GM21360 (cell line): ENCODE measurements around the gene CISD3.

ENCODE experiments used
- ATAC-seq: cut with Tn5 transposase; IDR thresholded peaks from one replicate; pipeline ENCODE4 v1.9.1; 2021; ENCODE audit warnings: mild to moderate bottlenecking, moderate library complexity; ENCODE audit not compliant: unreplicated experiment

CISD3 gene

GRCh38 chr17:38727736-38728135 is 2.4 kb upstream of the CISD3 start:
- ATAC-seq = no peak

- ATAC-seq = no peak
Observed at GRCh38 chr17:38728290-38728831, 1.8 kb upstream of the CISD3 start.

- no peak for ATAC-seq
Observed at GRCh38 chr17:38729368-38729885, 714 bp upstream of the CISD3 start.

DNA sequence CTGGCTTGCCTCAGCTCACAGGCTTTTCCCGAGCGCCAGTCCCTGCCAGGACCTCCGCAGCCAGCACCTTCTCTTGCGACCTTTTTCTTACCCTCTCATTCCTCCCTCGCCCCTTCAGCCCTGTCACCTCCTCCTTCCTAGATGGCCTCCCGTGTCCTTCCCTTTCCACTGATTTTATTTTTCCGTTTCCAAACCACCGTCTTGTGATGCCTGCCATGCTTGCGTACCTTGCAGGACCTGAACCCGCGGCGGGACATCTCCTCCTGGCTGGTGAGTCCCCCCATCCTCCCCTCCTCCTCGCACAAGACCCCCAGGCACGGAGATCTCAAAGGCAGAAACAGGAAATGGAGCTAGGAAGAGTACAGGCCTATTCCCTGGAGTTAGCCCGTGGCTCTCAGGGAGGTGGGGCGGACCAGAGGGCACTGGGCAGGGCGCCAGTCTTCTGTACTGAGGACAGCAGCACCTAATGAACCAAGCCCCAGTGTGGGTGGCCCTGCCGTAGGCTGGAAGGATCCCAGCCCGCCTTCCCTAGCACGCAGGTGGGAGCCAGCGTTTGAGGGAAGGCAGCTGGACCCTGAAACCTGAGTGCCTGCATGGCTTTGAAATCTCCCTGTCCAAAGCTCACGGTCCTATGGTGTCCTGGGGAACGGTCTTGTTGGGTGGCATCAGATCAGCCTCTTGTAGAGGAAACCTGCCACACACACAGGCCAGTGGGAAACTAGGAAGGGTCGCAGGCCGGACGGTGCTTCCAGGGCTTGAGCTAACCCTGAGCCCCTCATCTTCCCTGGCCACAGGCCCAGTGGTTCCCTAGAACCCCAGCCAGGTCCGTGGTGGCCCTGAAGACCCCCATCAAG is 612 bp downstream of the CISD3 start:
- no peak for ATAC-seq

- no peak for ATAC-seq
Observed at GRCh38 chr17:38731526-38732294, 1.6 kb downstream of the CISD3 start.

GRCh38 chr17:38732376-38733281 is 2.5 kb downstream of the CISD3 start:
- no peak for ATAC-seq

- no peak for ATAC-seq
Observed at GRCh38 chr17:38733282-38733981, 3.3 kb downstream of the CISD3 start.

DNA sequence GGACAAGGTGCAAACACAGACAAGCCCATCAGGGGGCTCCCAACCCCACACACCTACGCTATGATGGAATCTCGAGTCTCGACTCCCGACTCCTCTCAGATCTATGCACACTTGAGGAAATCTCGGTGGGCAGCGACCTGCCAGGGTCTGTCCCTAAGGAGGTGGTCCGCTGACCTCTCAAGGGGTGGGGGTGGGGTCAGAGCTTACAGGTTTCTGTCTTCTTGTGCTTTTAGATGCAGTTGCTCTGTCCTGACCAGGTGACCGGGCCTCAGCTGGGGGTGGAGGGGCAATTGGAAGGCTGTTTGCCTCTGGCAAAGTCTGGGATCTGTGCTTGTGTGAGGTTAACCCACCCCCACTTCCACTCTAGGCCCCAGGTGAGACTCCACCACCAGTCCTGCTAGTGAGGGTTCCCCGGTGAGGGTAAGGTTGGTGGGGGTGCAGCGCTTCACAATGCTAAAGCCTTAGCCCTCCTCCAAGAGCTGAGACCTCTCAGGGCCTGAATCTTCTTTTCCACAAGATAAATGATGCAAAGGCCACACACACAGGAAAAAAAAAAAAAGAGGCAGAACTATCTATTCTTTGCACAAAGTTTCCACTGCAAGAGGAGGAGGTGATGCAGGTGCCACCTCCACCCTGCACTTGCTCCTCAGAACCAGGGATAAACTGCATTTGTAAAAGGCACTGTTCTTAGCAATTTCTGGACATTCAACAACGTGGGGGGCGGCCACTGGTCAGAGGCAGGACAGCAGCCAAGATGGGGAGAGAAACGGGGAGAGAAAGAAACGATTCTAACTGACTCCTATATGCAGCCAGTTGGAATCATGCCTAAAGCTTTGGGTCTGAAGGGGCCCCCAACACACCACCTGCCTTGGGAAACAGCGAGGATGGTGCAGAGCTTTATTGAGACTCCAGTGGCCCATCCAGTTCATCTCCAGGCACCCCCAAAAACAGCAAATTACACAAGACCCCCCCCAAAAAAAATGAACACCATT is 4.1 kb downstream of the CISD3 start:
- ATAC-seq = no peak

GRCh38 chr17:38735161-38735997 is 5.2 kb downstream of the CISD3 start:
- ATAC-seq = no peak

DNA sequence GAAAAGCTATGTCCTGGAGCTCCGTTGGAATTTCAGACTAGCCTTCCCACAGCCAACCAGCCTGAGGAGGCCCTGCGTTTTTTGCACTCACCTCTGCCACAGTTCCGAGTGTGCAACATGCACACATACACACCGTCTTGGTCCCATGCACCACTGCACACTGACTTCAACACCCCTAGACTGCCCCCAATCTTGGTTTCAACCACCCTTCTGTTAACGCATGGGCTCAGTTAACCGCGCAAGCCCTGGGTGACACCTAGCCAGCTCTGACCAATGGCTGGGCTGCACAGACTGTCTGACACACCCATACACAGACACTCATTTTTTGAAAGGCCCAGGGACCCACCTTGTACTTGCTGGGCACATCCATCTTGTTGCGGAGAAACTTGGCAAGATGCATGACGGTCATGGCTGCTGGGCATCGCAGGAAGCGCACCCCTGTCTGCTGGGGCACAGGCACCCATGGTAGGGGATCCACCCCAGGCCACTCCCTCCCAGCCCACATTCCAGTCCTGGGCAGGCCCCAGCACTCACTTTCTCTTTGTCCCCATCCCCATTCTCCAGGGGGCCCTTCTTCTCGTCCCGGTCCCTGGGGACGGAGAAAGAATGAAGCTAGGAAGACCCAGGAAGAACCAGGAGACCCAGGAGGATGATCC is 8.0 kb downstream of the CISD3 start:
- no peak for ATAC-seq

DNA sequence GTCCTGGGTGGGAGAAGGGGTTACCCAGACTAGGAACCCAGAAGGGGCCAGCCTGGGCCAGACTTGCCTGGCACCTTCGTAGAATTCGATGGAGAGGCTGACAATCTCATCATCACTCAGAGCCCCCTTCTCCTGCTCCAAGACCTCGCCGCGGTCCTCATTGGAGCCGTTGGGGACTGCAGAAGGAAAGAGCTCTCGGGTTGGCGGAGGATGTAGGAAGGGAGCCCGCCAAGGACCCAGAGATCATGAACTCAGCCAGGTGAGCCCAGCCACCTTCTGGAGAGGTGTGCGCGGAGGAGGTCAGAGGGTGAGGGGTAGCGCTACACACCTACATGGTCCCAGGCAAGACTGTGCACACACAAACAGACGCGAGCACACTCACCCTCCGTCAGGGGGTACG is 8.5 kb downstream of the CISD3 start:
- no peak for ATAC-seq

- ATAC-seq = no peak
Observed at GRCh38 chr17:38739305-38739704, 9.2 kb downstream of the CISD3 start.

GRCh38 chr17:38740044-38740443 is 9.9 kb downstream of the CISD3 start:
- no peak for ATAC-seq

DNA sequence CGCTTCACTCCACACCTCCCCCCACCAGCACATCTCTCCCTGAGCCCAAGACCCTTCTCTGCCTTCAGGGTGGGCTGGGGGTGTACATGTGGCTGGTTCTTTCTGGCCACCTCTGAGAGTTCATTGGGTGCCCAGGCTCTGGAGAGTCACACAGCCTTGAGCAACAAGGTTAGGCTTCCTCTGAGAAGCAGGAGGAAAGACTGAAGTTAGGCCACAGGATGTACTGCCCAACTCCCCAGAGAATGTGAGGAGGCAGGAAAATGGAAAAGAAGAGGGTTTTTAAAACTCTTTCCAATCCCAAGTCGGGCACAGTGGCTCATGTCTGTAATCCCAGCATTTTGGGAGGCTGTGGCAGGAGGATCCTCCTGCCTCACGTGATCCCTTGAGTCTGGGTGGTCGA is 10.7 kb downstream of the CISD3 start:
- no peak for ATAC-seq

DNA sequence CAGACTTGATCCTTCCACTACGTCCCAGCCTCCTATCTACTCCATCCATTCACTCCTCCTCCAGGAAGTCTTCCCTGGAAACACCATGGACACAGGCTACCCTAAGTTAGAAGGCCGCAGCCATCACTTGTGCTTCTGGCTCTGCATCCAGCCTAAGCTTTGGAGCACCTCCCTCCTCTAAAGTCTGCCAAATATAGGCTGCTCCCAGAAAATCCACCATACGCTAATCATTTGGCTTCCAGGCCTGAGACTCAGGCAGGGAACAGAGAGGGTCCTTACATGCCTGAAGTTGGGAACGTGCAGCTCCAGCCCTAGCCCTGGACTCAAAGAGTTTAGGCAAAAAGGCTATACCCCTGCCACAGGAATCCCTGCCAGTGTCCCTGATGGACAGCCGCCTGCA is 11.3 kb downstream of the CISD3 start:
- no peak for ATAC-seq

DNA sequence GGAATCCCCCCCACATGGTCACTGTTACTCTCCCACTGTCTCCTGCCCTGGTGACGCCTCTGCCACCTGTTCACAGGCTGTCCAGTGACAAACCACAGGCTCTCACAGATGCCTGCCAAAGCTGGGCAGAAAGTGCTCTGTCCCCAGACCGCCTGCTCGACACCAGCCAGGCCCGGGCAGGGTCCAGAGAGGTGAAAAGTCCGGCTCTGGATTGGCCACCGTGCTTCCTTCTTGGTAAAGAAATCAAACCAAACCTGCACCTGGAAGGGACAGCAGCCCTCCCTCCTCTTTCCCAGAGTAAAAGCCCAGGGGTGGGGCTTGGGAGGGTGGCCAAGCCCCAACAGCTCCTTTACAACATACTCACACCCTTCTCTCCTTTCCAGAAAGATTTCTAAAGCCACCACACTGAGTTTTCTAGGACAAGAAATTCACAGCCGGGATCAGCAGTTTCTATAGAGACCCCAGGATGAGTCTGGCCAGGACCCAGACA is 11.8 kb downstream of the CISD3 start:
- no peak for ATAC-seq
